RWPE1 (cell line): ENCODE data around the gene CCDC142.

Experiments
- CTCF ChIA-PET: fragments of 350-600 bp; sonication (Branson Sonifier 250); formaldehyde crosslinking; extraction: SDS; loops from one replicate; lab custom pipeline; 2021; lab: Yijun Ruan, JAX
- POLR2A ChIA-PET: fragments of 400-600 bp; formaldehyde crosslinking; extraction: SDS; loops from one replicate; lab custom pipeline; 2020; ENCODE audit warnings: antibody characterized with exemption; ENCODE audit not compliant: low non-redundant PET; lab: Yijun Ruan, JAX
- DNase-seq: peaks from one replicate; pipeline ENCODE4 v3.0.0; 2012; ENCODE audit warnings: low spot score
- H3K27ac ChIP-seq: fragments of 450-650 bp; 2 replicates; pipeline ENCODE4 v1.5.1; 2017
- TF ChIP-seq, protein P1 (sequence below): fragments of 450-650 bp; conservative IDR thresholded peaks from 2 replicates; pipeline ENCODE4 v1.5.1; 2017; ENCODE audit warnings: low read depth, mild to moderate bottlenecking

CCDC142 gene

GRCh38 chr2:74441170-74441689 lies 41.6 kb downstream of the CCDC142 start:
- POLR2A ChIA-PET: no interaction called here
- no peak for DNase-seq
- TF ChIP-seq, protein P1, sequence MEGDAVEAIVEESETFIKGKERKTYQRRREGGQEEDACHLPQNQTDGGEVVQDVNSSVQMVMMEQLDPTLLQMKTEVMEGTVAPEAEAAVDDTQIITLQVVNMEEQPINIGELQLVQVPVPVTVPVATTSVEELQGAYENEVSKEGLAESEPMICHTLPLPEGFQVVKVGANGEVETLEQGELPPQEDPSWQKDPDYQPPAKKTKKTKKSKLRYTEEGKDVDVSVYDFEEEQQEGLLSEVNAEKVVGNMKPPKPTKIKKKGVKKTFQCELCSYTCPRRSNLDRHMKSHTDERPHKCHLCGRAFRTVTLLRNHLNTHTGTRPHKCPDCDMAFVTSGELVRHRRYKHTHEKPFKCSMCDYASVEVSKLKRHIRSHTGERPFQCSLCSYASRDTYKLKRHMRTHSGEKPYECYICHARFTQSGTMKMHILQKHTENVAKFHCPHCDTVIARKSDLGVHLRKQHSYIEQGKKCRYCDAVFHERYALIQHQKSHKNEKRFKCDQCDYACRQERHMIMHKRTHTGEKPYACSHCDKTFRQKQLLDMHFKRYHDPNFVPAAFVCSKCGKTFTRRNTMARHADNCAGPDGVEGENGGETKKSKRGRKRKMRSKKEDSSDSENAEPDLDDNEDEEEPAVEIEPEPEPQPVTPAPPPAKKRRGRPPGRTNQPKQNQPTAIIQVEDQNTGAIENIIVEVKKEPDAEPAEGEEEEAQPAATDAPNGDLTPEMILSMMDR: no peak
- H3K27ac ChIP-seq: peak overlapping the region; percentile 94
- CTCF ChIA-PET: interaction anchor here (0.5 kb wide), 1 partner anchor 30 kb away, joined by 3 read pairs; no protein-coding TSS in a partner anchor

DNA sequence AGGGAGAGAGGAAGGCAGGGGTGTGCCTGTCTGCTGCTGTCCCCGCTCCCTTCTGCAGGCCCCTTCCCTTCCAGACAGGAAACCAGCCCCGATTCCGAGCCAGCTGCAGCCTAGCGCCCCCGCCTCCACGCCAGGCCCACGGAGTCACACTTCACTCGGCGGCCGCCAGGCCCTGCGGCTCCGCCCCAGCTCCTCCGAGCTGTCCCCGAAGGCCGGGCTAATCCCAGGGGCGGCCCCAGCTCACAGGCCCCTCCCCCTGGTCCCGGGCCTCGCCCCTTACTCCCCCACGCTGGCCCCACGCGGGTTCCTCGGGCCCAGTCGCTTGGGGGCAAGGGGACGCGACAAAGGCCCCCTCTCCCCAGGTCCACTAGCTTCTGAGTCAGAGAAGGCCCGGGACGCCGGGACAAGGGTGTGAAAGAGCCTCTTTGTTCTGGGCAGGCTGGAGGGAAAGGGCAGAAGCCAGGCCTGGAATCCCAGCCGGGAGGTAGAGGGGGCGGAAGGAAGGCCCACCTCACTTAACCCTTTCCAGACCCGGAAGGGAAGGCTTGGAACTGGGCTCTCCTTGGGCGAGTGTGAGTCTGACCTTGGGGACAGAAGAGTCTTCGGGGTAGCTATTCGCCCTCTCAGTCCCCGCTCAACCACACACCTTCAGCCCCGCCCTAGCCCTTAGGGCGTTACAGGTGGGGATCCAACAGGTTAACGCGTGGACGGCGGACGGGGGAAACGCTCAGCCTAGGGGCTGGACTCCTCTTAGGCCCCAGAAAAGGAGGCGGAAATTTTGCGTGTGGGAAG lies 42.2 kb downstream of the CCDC142 start:
- H3K27ac ChIP-seq: peak overlapping the region; percentile 94
- TF ChIP-seq, protein P1: no peak
- peak; percentile 96 for DNase-seq
- CTCF ChIA-PET: interaction anchor here (1.0 kb wide), 1 partner anchor 14 kb away, joined by 3 read pairs; the partner anchor contains the start of gene INO80B
- POLR2A ChIA-PET: interaction anchor here (0.5 to 1.4 kb wide), 3 partner anchors 9 to 18 kb away, joined by 3 to 5 read pairs (median 3); partner anchors contain the start of gene WBP1

- peak overlapping the region; percentile 94 for H3K27ac ChIP-seq
- ChIA-PET POLR2A (interaction anchor here (0.5 to 1.4 kb wide), 3 partner anchors 9 to 18 kb away, joined by 3 to 5 read pairs (median 3); partner anchors contain the start of gene WBP1), CTCF (interaction anchor here (0.6 to 1.0 kb wide), 2 partner anchors 12 to 15 kb away, joined by 3 read pairs; partner anchors contain the start of gene INO80B)
- no peak for DNase-seq
- TF ChIP-seq, protein P1: no peak
These were observed 42.9 kb downstream of the CCDC142 start for GRCh38 chr2:74439803-74440377.

GRCh38 chr2:74439373-74439772 lies 43.4 kb downstream of the CCDC142 start:
- CTCF ChIA-PET: interaction anchor here (0.6 to 1.0 kb wide), 2 partner anchors 12 to 16 kb away, joined by 3 read pairs; partner anchors contain the start of gene INO80B
- H3K27ac ChIP-seq: peak overlapping the region; percentile 94
- no peak for DNase-seq
- TF ChIP-seq, protein P1: no peak
- POLR2A ChIA-PET: interaction anchor here (1.4 kb wide), 1 partner anchor 19 kb away, joined by 5 read pairs; the partner anchor contains the start of gene WBP1

- CTCF ChIA-PET: no interaction called here
- POLR2A ChIA-PET: no interaction called here
- TF ChIP-seq, protein P1: no peak
- H3K27ac ChIP-seq: peak overlapping the region; percentile 27
- DNase-seq: no peak
These were observed 44.5 kb downstream of the CCDC142 start for GRCh38 chr2:74438248-74438647.
